ENCODE measurements around the gene TRUB1. TPM values are rescaled to one million over a fixed set of nuclear protein-coding genes. Genes with fewer than 3 reads are reported as not detected.

TRUB1 gene
- total RNA-seq, 1 donor from 2014 or later = 18.4 TPM

- no peak for DNase-seq
- TF ChIP-seq CTCF (IDR thresholded peaks at IDR 0.05; ENCODE audit: borderline replicate concordance) = no peak
- H3K27me3 ChIP-seq (ENCODE audit: low read depth) = no peaks in the 10 kb centered on the region
- no peaks in the 10 kb centered on the region for H3K9me3 ChIP-seq (replicated peaks)
- peaks cover 25% of the 10 kb centered on the region for H3K4me1 ChIP-seq
- intact Hi-C loops (cut with micrococcal nuclease) = no loop called here
- H3K27ac ChIP-seq (replicated peaks) = peak overlapping the region; percentile 64
- H3K36me3 ChIP-seq = peaks cover 15% of the 10 kb centered on the region
- H3K4me3 ChIP-seq = no peak overlapping the region
Measured at GRCh38 chr10:114973997-114974396, 36.0 kb downstream of the TRUB1 start.

- Histone ChIP-seq H3K27ac (replicated peaks) (peak overlapping the region; percentile 64), H3K9me3 (replicated peaks) (no peaks in the 10 kb centered on the region), H3K27me3 (ENCODE audit: low read depth) (no peaks in the 10 kb centered on the region), H3K4me3 (peak overlapping the region; percentile 27), H3K36me3 (peaks cover 15% of the 10 kb centered on the region), H3K4me1 (peaks cover 19% of the 10 kb centered on the region)
- TF ChIP-seq CTCF (IDR thresholded peaks at IDR 0.05; ENCODE audit: borderline replicate concordance) = no peak
- intact Hi-C loops (cut with micrococcal nuclease) = no loop called here
- no peak for DNase-seq
Measured at GRCh38 chr10:114974625-114975024, 36.6 kb downstream of the TRUB1 start.

GRCh38 chr10:114975091-114975490 is 37.1 kb downstream of the TRUB1 start:
- intact Hi-C loops (cut with micrococcal nuclease) = no loop called here
- Histone ChIP-seq H3K4me1 (peaks cover 15% of the 10 kb centered on the region), H3K36me3 (peaks cover 15% of the 10 kb centered on the region), H3K9me3 (replicated peaks) (no peaks in the 10 kb centered on the region), H3K4me3 (no peak overlapping the region), H3K27me3 (ENCODE audit: low read depth) (no peaks in the 10 kb centered on the region), H3K27ac (replicated peaks) (peak overlapping the region; percentile 64)
- DNase-seq = no peak
- no peak for TF ChIP-seq CTCF (IDR thresholded peaks at IDR 0.05; ENCODE audit: borderline replicate concordance)

- Histone ChIP-seq H3K27ac (replicated peaks) (no peak overlapping the region), H3K4me3 (no peak overlapping the region), H3K27me3 (ENCODE audit: low read depth) (no peaks in the 10 kb centered on the region), H3K36me3 (peaks cover 44% of the 10 kb centered on the region), H3K4me1 (no peaks in the 10 kb centered on the region), H3K9me3 (replicated peaks) (peaks cover 54% of the 10 kb centered on the region)
- intact Hi-C loops (cut with micrococcal nuclease) = no loop called here
- DNase-seq = no peak
- no peak for TF ChIP-seq CTCF (IDR thresholded peaks at IDR 0.05; ENCODE audit: borderline replicate concordance)
Measured at GRCh38 chr10:114982989-114983388, 45.0 kb downstream of the TRUB1 start.

- Histone ChIP-seq H3K27me3 (ENCODE audit: low read depth) (no peaks in the 10 kb centered on the region), H3K4me3 (no peak overlapping the region), H3K36me3 (peaks cover 31% of the 10 kb centered on the region), H3K27ac (replicated peaks) (no peak overlapping the region), H3K9me3 (replicated peaks) (peaks cover 41% of the 10 kb centered on the region), H3K4me1 (no peaks in the 10 kb centered on the region)
- intact Hi-C loops (cut with micrococcal nuclease) = no loop called here
- no peak for TF ChIP-seq CTCF (IDR thresholded peaks at IDR 0.05; ENCODE audit: borderline replicate concordance)
- DNase-seq = no peak
Measured at GRCh38 chr10:114987995-114988394, 50.0 kb downstream of the TRUB1 start.

- no peak overlapping the region for H3K27ac ChIP-seq (replicated peaks)
- H3K4me1 ChIP-seq = no peaks in the 10 kb centered on the region
- H3K36me3 ChIP-seq = peaks cover 5% of the 10 kb centered on the region
- DNase-seq = no peak
- H3K27me3 ChIP-seq (ENCODE audit: low read depth) = no peaks in the 10 kb centered on the region
- peaks cover 15% of the 10 kb centered on the region for H3K9me3 ChIP-seq (replicated peaks)
- intact Hi-C loops (cut with micrococcal nuclease) = no loop called here
- TF ChIP-seq CTCF (IDR thresholded peaks at IDR 0.05; ENCODE audit: borderline replicate concordance) = no peak
- H3K4me3 ChIP-seq = no peak overlapping the region
Measured at GRCh38 chr10:114990586-114990985, 52.6 kb downstream of the TRUB1 start.
